ENCODE data around the gene SCO2. TPM values are rescaled to one million over a fixed set of nuclear protein-coding genes. Genes with fewer than 3 reads are reported as not detected.
A peak's percentile ranks its signal among the peaks of the same experiment; 100 is the strongest.

The SCO2 gene
- total RNA-seq, 1 experiment from 2014 or later: 3.2 TPM

- DNase-seq: no peak
- H3K27me3 ChIP-seq: no peaks in the 10 kb centered on the region
- peaks cover 38% of the 10 kb centered on the region for H3K36me3 ChIP-seq
- no peak overlapping the region for H3K4me3 ChIP-seq
- H3K9me3 ChIP-seq: no peaks in the 10 kb centered on the region
These were observed 6.8 kb downstream of the SCO2 start for GRCh38 chr22:50518606-50519005.

GRCh38 chr22:50517495-50518260 lies 7.7 kb downstream of the SCO2 start:
- no peak for DNase-seq

GRCh38 chr22:50516891-50517290 lies 8.5 kb downstream of the SCO2 start:
- Histone ChIP-seq H3K27me3 (no peaks in the 10 kb centered on the region), H3K9me3 (no peaks in the 10 kb centered on the region), H3K36me3 (peaks cover 36% of the 10 kb centered on the region), H3K4me3 (no peak overlapping the region)
- DNase-seq: no peak

More at GRCh38 chr22:50517495-50518260, 7.7 kb downstream of the SCO2 start:
- peaks cover 35% of the 10 kb centered on the region for H3K36me3 ChIP-seq
- H3K9me3 ChIP-seq: no peaks in the 10 kb centered on the region
- no peaks in the 10 kb centered on the region for H3K27me3 ChIP-seq
- no peak overlapping the region for H3K4me3 ChIP-seq

- H3K4me3 ChIP-seq: no peak overlapping the region
- no peak for DNase-seq
- H3K36me3 ChIP-seq: peaks cover 36% of the 10 kb centered on the region
- no peaks in the 10 kb centered on the region for H3K9me3 ChIP-seq
- H3K27me3 ChIP-seq: no peaks in the 10 kb centered on the region
These were observed 9.3 kb downstream of the SCO2 start for GRCh38 chr22:50516068-50516467.

GRCh38 chr22:50513175-50513574 lies 12.2 kb downstream of the SCO2 start:
- Histone ChIP-seq H3K4me3 (no peak overlapping the region), H3K9me3 (no peaks in the 10 kb centered on the region), H3K36me3 (peaks cover 21% of the 10 kb centered on the region), H3K27me3 (no peaks in the 10 kb centered on the region)
- no peak for DNase-seq

GRCh38 chr22:50508897-50509296 lies 16.5 kb downstream of the SCO2 start:
- peaks cover 25% of the 10 kb centered on the region for H3K36me3 ChIP-seq

GRCh38 chr22:50507991-50508884 lies 17.2 kb downstream of the SCO2 start, which contains the start of gene NCAPH2:
TSS of gene NCAPH2 (plus strand) at chr22:50508224. CDS start at chr22:50508338, 114 bp downstream.
- Histone ChIP-seq H3K27me3 (no peaks in the 10 kb centered on the region), H3K9me3 (no peaks in the 10 kb centered on the region), H3K36me3 (peaks cover 26% of the 10 kb centered on the region), H3K4me3 (peak within 1 kb of the TSS; percentile 98)
- peak; percentile 89 for DNase-seq

More at GRCh38 chr22:50508897-50509296, 16.5 kb downstream of the SCO2 start:
- Histone ChIP-seq H3K27me3 (no peaks in the 10 kb centered on the region), H3K4me3 (peak overlapping the region; percentile 74), H3K9me3 (no peaks in the 10 kb centered on the region)
- no peak for DNase-seq

- Histone ChIP-seq H3K9me3 (no peaks in the 10 kb centered on the region), H3K27me3 (no peaks in the 10 kb centered on the region), H3K36me3 (peaks cover 22% of the 10 kb centered on the region), H3K4me3 (peak within 1 kb of the TSS; percentile 98)
- peak; percentile 81 for DNase-seq
These were observed 17.9 kb downstream of the SCO2 start, which contains the start of gene LMF2 for GRCh38 chr22:50507421-50507990. TSS of gene LMF2 (minus strand) at chr22:50507702. CDS start at chr22:50507675, 27 bp downstream.

GRCh38 chr22:50506611-50507420 lies 18.6 kb downstream of the SCO2 start:
- no peak for DNase-seq
- H3K9me3 ChIP-seq: no peaks in the 10 kb centered on the region
- peak overlapping the region; percentile 98 for H3K4me3 ChIP-seq
- H3K27me3 ChIP-seq: no peaks in the 10 kb centered on the region
- peaks cover 22% of the 10 kb centered on the region for H3K36me3 ChIP-seq

GRCh38 chr22:50505776-50506610 lies 19.4 kb downstream of the SCO2 start:
- H3K9me3 ChIP-seq: no peaks in the 10 kb centered on the region
- H3K4me3 ChIP-seq: peak overlapping the region; percentile 98
- no peaks in the 10 kb centered on the region for H3K27me3 ChIP-seq
- H3K36me3 ChIP-seq: peaks cover 22% of the 10 kb centered on the region
- no peak for DNase-seq

- DNase-seq: no peak
- H3K27me3 ChIP-seq: no peaks in the 10 kb centered on the region
- peaks cover 19% of the 10 kb centered on the region for H3K36me3 ChIP-seq
- no peaks in the 10 kb centered on the region for H3K9me3 ChIP-seq
- no peak overlapping the region for H3K4me3 ChIP-seq
These were observed 20.1 kb downstream of the SCO2 start for GRCh38 chr22:50505276-50505775.

GRCh38 chr22:50504369-50505211 lies 20.8 kb downstream of the SCO2 start:
- no peaks in the 10 kb centered on the region for H3K27me3 ChIP-seq
- DNase-seq: no peak
- H3K9me3 ChIP-seq: no peaks in the 10 kb centered on the region
- H3K4me3 ChIP-seq: no peak overlapping the region
- H3K36me3 ChIP-seq: peaks cover 18% of the 10 kb centered on the region

- no peaks in the 10 kb centered on the region for H3K27me3 ChIP-seq
- no peaks in the 10 kb centered on the region for H3K9me3 ChIP-seq
- no peak overlapping the region for H3K4me3 ChIP-seq
- peaks cover 18% of the 10 kb centered on the region for H3K36me3 ChIP-seq
- DNase-seq: no peak
These were observed 21.8 kb downstream of the SCO2 start for GRCh38 chr22:50503475-50504145.

All from MG63 (cell line).